RWPE1 (cell line): ENCODE measurements around the gene SETBP1.

Experiments used
- CTCF ChIA-PET: fragments of 350-600 bp; sonication (Branson Sonifier 250); formaldehyde crosslinking; extraction: SDS; loops from one replicate; lab custom pipeline; 2021; lab: Yijun Ruan, JAX
- POLR2A ChIA-PET: fragments of 400-600 bp; formaldehyde crosslinking; extraction: SDS; loops from one replicate; lab custom pipeline; 2020; ENCODE audit warnings: antibody characterized with exemption; ENCODE audit not compliant: low non-redundant PET; lab: Yijun Ruan, JAX
- DNase-seq: peaks from one replicate; pipeline ENCODE4 v3.0.0; 2012; ENCODE audit warnings: low spot score
- H3K27ac ChIP-seq: fragments of 450-650 bp; 2 replicates; pipeline ENCODE4 v1.5.1; 2017
- CTCF ChIP-seq: fragments of 450-650 bp; conservative IDR thresholded peaks from 2 replicates; pipeline ENCODE4 v1.5.1; 2017; ENCODE audit warnings: low read depth, mild to moderate bottlenecking

SETBP1 gene

GRCh38 chr18:45110577-45111501 lies 430.2 kb downstream of the SETBP1 start:
- TF ChIP-seq CTCF, result no peak
- CTCF ChIA-PET, result no interaction called here
- H3K27ac ChIP-seq, result no peak overlapping the region
- DNase-seq, result no peak
- POLR2A ChIA-PET, result no interaction called here

GRCh38 chr18:45111502-45111848 lies 430.8 kb downstream of the SETBP1 start:
- no peak overlapping the region for H3K27ac ChIP-seq
- TF ChIP-seq CTCF, result no peak
- ChIA-PET CTCF (no interaction called here), POLR2A (no interaction called here)
- DNase-seq, result no peak

GRCh38 chr18:45112682-45113081 lies 432.0 kb downstream of the SETBP1 start:
- ChIA-PET POLR2A (no interaction called here), CTCF (no interaction called here)
- TF ChIP-seq CTCF, result no peak
- DNase-seq, result no peak
- no peak overlapping the region for H3K27ac ChIP-seq

GRCh38 chr18:45116116-45116515 lies 435.4 kb downstream of the SETBP1 start:
- POLR2A ChIA-PET, result no interaction called here
- no peak for TF ChIP-seq CTCF
- CTCF ChIA-PET, result no interaction called here
- no peak for DNase-seq
- no peak overlapping the region for H3K27ac ChIP-seq
